ENCODE data around the gene ADAM23. TPM values are rescaled to one million over a fixed set of nuclear protein-coding genes. Genes with fewer than 3 reads are reported as not detected.

Gene ADAM23
- total and polyA plus RNA-seq, 2 experiments from 2014 or later, result 2.8 to 3.3 TPM

DNA sequence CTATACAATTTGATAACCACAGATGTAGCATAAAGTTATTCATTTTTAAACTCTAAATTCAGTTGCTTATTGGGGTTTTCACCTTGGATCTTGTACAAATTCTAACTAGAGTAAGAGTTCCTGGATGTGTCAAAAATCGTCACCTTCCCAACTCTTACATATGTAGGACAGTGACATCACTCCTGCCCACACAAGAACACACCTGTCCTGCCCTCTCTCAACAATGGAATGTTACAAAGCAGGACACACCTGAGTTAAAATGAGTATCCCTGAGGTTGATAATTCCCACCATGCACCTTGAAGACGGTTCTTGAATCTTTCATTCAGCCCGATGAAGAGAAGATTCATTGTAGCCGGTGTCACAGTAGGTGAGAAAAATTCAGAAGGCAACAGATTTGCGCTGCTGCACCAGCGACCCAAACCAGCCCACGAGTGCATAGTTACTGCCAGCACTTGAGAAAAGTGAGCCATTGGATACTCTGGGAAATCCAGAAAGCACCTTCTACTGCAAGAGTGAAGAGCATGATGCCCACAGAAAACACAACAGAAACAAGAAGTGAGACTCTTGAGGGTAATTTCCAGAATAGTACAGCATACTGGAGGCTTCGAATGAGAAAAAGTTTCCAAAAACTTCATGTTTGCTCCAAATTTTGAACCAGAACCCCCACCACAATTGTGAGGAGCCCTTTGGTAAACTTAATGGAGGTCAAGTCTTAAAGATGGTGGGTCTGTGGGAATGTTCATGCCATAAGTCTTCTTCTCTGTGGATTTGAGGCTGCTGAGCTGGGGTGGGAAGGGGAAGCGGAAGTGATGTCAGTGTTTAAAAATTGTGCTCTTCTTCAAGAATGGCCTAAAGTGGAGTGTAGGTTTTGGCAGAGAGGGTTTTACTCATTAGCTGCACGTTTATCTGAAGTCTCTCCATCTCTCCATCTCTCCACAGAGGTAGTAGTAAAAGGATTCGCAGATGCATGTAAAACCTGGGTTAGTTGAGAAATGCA is 34.7 kb upstream of the ADAM23 start:
- H3K4me2 ChIP-seq, result no peak overlapping the region
- no peaks in the 10 kb centered on the region for H3K27me3 ChIP-seq
- WGBS (ENCODE audit: low lambda C conversion rate, missing lambda C conversion rate), result 89% methylated on average over 11 of the region's 11 CpGs
- no peaks in the 10 kb centered on the region for H4K20me1 ChIP-seq (ENCODE audit: insufficient read depth, poor library complexity, severe bottlenecking)
- no peak overlapping the region for H3K4me3 ChIP-seq
- H3K9me2 ChIP-seq (replicated peaks; ENCODE audit: insufficient read depth), result no peaks in the 10 kb centered on the region
- DNase-seq (ENCODE audit: low spot score), result no peak
- H2AFZ ChIP-seq, result no peak overlapping the region
- H3K79me2 ChIP-seq, result no peaks in the 10 kb centered on the region
- H3K36me3 ChIP-seq (replicated peaks; ENCODE audit: insufficient read depth, low read depth), result no peaks in the 10 kb centered on the region
- H3K4me1 ChIP-seq (ENCODE audit: insufficient read depth), result no peaks in the 10 kb centered on the region
- H3K9me3 ChIP-seq (ENCODE audit: low read depth), result no peaks in the 10 kb centered on the region
- no peak overlapping the region for H3K27ac ChIP-seq
- TF ChIP-seq EZH2phosphoT487 (IDR thresholded peaks at IDR 0.05; ENCODE audit: low read depth, severe bottlenecking, unreplicated experiment) (no peak), EZH2 (IDR thresholded peaks at IDR 0.05; ENCODE audit: borderline replicate concordance) (no peak)
- TF ChIP-seq, protein P1, sequence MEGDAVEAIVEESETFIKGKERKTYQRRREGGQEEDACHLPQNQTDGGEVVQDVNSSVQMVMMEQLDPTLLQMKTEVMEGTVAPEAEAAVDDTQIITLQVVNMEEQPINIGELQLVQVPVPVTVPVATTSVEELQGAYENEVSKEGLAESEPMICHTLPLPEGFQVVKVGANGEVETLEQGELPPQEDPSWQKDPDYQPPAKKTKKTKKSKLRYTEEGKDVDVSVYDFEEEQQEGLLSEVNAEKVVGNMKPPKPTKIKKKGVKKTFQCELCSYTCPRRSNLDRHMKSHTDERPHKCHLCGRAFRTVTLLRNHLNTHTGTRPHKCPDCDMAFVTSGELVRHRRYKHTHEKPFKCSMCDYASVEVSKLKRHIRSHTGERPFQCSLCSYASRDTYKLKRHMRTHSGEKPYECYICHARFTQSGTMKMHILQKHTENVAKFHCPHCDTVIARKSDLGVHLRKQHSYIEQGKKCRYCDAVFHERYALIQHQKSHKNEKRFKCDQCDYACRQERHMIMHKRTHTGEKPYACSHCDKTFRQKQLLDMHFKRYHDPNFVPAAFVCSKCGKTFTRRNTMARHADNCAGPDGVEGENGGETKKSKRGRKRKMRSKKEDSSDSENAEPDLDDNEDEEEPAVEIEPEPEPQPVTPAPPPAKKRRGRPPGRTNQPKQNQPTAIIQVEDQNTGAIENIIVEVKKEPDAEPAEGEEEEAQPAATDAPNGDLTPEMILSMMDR (IDR thresholded peaks at IDR 0.05; ENCODE audit: poor library complexity), result no peak

GRCh38 chr2:206410714-206411113 is 32.6 kb upstream of the ADAM23 start:
- no peak overlapping the region for H2AFZ ChIP-seq
- no peak for DNase-seq (ENCODE audit: low spot score)
- no peak overlapping the region for H3K27ac ChIP-seq
- no peaks in the 10 kb centered on the region for H3K79me2 ChIP-seq
- H3K9me3 ChIP-seq (ENCODE audit: low read depth), result no peaks in the 10 kb centered on the region
- no peaks in the 10 kb centered on the region for H3K27me3 ChIP-seq
- H4K20me1 ChIP-seq (ENCODE audit: insufficient read depth, poor library complexity, severe bottlenecking), result no peaks in the 10 kb centered on the region
- 99% methylated on average over 26 of the region's 26 CpGs for WGBS (ENCODE audit: low lambda C conversion rate, missing lambda C conversion rate)
- H3K4me3 ChIP-seq, result no peak overlapping the region
- TF ChIP-seq, protein P1 (IDR thresholded peaks at IDR 0.05; ENCODE audit: poor library complexity), result no peak
- TF ChIP-seq EZH2 (IDR thresholded peaks at IDR 0.05; ENCODE audit: borderline replicate concordance) (no peak), EZH2phosphoT487 (IDR thresholded peaks at IDR 0.05; ENCODE audit: low read depth, severe bottlenecking, unreplicated experiment) (no peak)
- no peaks in the 10 kb centered on the region for H3K9me2 ChIP-seq (replicated peaks; ENCODE audit: insufficient read depth)
- H3K4me1 ChIP-seq (ENCODE audit: insufficient read depth), result no peaks in the 10 kb centered on the region
- no peaks in the 10 kb centered on the region for H3K36me3 ChIP-seq (replicated peaks; ENCODE audit: insufficient read depth, low read depth)
- H3K4me2 ChIP-seq, result no peak overlapping the region

GRCh38 chr2:206415618-206416243 is 27.6 kb upstream of the ADAM23 start:
- no peaks in the 10 kb centered on the region for H3K79me2 ChIP-seq
- no peaks in the 10 kb centered on the region for H3K36me3 ChIP-seq (replicated peaks; ENCODE audit: insufficient read depth, low read depth)
- H3K27me3 ChIP-seq, result no peaks in the 10 kb centered on the region
- no peaks in the 10 kb centered on the region for H3K9me2 ChIP-seq (replicated peaks; ENCODE audit: insufficient read depth)
- no peak overlapping the region for H3K4me3 ChIP-seq
- no peak overlapping the region for H3K4me2 ChIP-seq
- no peaks in the 10 kb centered on the region for H4K20me1 ChIP-seq (ENCODE audit: insufficient read depth, poor library complexity, severe bottlenecking)
- 85% methylated on average over 13 of the region's 13 CpGs for WGBS (ENCODE audit: low lambda C conversion rate, missing lambda C conversion rate)
- H3K27ac ChIP-seq, result no peak overlapping the region
- TF ChIP-seq EZH2 (IDR thresholded peaks at IDR 0.05; ENCODE audit: borderline replicate concordance), result no peak
- TF ChIP-seq EZH2phosphoT487 (IDR thresholded peaks at IDR 0.05; ENCODE audit: low read depth, severe bottlenecking, unreplicated experiment), result no peak
- TF ChIP-seq, protein P1 (IDR thresholded peaks at IDR 0.05; ENCODE audit: poor library complexity), result no peak
- H3K4me1 ChIP-seq (ENCODE audit: insufficient read depth), result no peaks in the 10 kb centered on the region
- no peak overlapping the region for H2AFZ ChIP-seq
- no peaks in the 10 kb centered on the region for H3K9me3 ChIP-seq (ENCODE audit: low read depth)
- no peak for DNase-seq (ENCODE audit: low spot score)
